Embryonic facial prominence (tissue), 1 donor: ENCODE data around the gene RAB35.
"Not testable (repeated sequence)": the region's sequence is repeated elsewhere in the genome, so short reads cannot be mapped to it uniquely, and the experiment has no call there.

Experiments
- DNase-seq: peaks from one replicate; pipeline ENCODE4 v3.0.0-alpha.2; 2016; ENCODE audit errors: extremely low spot score

Gene RAB35

DNA sequence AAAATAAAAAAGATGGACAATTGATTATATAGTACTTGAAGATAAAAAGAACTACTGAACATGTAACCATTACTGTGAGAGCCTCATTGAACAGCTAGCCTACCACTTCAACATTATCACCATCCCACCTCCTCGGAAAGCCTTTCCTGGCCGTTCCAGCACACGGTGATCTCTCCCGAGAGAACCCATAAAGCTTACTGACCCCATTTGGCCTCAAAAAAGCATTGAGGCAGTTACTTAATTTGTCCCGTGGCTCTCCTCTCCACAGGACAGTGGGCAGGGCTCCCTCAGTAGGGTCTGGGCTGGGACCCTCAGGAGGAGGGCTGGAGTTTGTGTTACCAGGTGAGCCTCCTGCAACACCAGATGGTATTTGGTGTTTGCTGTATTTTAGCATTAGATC is 55.8 kb downstream of the RAB35 start:
- no peak for DNase-seq

DNA sequence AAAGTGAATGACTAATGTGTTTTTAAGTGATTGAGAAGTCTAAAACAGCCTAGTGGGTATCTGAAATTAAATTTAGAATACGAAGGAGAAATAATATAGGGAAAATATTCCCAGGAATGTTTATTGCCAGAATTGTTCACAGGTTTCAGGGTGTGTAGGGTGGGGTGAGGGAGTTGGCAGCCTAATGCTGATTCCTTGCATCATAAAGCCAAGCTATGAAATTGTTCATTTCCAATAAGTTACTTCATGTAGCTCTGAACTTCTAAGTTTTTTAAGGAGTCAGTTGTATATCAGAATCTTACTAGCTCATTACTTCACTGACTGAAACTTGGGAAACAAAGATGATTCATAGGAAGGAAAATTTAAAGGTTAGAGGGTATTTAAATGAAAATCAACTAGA is 56.4 kb downstream of the RAB35 start:
- no peak for DNase-seq

DNA sequence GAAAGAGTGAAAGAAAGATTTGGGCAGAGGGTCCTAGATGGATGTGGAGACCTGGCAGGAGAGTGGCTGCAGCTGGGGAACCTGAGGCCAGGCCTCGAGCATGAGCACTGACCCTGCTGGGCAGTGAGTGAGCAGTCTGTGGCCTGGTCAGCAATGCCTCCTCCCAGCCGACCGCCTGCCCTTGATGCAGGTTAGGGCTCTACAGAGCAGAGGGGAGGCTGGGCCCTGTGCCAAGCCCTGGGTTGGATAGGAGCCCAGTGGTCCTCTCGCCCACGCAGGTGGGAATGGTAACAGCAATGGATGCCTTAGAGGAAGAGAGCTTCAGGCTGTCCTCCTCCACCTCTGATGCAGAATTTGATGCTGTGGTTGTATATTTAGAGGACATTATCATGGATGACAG is 59.8 kb downstream of the RAB35 start:
- DNase-seq, result no peak

DNA sequence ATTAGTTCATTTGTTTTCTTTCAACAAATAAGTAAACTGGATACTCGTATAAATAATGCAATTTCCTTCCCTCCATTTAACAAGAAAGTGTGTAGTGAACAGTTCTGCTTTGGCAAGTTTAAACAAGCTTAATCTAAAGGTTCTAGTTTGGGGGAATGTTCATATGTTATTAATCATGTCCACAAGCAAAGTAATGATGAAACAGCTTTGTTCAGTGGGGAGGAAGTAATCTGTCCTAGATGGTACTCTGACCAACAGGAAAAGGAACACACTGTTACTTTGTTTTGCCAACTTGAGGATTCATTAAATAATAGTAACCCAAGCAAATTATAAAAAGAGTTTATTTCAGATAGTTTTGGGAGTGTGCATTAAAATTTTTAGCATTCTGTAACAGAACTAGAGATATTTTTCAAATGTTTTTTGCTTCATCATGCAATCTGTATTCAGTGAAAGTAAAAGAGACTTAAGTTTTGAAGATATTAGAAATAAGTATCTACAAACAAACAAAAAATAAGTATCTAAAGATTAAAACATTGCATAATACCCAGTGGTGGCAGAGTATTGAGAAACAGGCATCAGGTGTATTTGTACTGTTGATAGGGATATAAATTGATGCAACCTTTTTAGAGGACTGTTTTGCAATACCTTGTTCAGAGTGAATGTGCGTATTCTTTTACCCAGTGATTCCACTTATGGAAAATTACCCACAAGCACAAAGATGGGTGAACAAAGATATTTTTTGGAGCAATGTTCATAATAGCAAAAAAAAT is 61.1 kb downstream of the RAB35 start:
- DNase-seq, result no peak

DNA sequence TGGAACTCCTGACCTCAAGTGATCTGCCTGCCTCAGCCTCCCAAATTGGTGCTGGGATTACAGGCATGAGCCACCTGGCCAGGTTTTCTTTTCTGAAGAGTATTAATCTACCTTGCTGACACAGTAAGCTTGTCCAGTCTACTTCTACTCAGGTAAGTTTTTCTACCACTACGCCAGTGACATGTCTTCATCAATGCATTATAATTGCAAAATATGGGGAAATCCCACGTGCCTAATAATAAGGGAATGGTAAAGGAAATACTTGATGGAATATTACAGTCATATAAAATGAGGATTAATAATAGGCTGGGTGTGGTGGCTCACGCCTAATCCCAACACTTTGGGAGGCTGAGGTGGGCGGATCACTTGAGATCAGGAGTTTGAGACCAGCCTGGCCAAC is 62.3 kb downstream of the RAB35 start:
- no peak for DNase-seq

DNA sequence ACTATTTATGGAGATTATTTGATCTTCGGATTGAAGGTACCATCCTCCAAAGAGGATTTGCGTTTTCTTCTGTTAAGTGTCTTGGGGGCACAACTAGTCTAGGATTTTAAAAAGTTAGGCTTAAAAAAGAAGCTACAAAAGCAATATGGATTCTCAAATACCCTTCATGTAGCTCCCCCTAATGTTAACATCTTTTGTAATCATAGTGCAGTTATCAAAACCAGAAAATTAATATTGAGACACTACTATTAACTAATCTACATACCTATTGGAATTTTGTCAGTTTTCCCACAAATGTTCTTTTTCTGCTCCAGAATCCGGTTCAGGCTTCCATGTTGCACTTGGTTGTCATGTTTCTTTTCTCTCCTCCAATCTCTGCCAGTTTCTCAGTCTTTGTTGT is 65.0 kb downstream of the RAB35 start:
- DNase-seq, result no peak

DNA sequence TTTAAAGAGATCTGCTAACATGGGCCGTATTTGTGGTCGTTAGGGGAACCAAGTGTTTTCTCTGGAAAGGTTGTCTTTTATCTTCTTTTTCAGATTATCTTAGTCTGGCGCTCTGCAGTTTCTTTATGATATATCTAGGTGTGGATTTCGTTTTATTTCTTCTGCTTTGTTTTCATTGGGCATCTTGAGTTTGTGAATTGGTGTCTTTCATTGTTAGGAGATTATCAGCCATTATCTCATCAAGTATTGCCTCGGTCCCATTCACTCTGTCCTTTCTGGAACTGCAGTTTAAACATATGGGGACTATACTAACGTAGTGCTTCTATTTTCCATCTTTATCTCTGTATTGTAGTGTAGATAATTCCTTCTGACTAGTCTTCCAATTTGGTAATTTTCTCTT is 67.1 kb downstream of the RAB35 start:
- no peak for DNase-seq

DNA sequence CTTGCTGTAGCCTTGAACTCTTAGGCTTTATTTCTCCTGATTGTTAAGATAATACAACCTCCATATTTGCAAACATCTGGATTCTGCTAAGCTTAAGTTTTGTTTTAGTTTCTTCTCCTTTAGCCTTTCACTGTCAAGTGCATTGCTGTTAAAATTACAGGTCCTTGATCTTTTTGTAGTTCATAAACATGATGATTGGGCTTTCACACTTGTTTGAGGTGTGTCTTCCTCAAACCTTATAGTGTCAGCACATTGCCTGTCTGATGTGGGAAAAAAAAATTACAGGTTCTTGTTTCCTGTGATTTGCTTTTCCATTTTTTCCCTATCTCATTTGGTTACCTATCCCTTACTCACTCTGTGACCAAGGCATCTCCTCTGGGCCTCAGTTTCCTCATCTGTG is 68.3 kb downstream of the RAB35 start:
- no peak for DNase-seq

DNA sequence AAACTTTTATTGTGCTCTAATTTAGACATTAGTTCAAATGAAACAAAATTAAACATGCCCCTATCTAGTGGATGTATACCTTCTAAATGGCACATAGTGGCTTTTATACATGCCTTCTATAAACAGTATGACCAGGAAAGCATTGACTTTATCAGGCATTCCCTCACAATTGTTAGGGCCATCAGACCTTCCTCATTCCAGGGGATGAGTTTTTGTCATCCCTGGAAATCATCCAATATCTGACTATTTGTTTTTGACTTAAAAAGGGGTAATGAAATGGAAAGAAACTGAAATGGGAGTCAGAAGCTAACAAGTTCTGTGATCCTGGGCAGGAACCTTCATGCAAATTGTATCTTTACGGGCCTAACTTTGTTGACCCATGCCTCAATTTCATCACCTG is 69.5 kb downstream of the RAB35 start:
- DNase-seq, result no peak

DNA sequence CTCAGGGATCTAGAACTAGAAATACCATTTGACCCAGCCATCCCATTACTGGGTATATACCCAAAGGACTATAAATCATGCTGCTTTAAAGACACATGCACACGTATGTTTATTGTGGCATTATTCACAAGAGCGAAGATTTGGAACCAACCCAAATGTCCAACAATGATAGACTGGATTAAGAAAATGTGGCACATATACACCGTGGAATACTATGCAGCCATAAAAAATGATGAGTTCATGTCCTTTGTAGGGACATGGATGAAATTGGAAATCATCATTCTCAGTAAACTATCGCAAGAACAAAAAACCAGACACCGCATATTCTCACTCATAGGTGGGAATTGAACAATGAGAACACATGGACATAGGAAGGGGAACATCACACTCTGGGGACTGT is 71.2 kb downstream of the RAB35 start:
- not testable (repeated sequence) for DNase-seq
